HepG2 (cell line): ENCODE results near the gene OBSL1. TPM values are rescaled to one million over a fixed set of nuclear protein-coding genes. Genes with fewer than 3 reads are reported as not detected.

ENCODE experiments used
- ATAC-seq: fragments of 200-7000 bp; cut with Tn5 transposase; 3 replicates; pipeline ENCODE4 v1.9.1; 2020; ENCODE audit warnings: mild to moderate bottlenecking, moderate library complexity
- BruUV-seq: library from RNA; stranded (reverse); fragments of 400-500 nt; replicated peaks from 2 replicates; lab custom pipeline; 2021; lab: Mats Ljungman, UMichigan
- CTCF ChIA-PET: fragments of 300-600 bp; formaldehyde crosslinking; extraction: SDS; loops from one replicate; lab custom pipeline; 2021; ENCODE audit warnings: low total read pairs, inconsistent platforms, low intra/inter-chr PET ratio; lab: Yijun Ruan, JAX
- POLR2A ChIA-PET: fragments of 350-600 bp; sonication (Branson Sonifier 250); formaldehyde crosslinking; loops from one replicate; lab custom pipeline; 2020; ENCODE audit warnings: antibody characterized with exemption, inconsistent platforms; lab: Yijun Ruan, JAX
- DNase-seq: peaks from one replicate; pipeline ENCODE4 v3.0.0-alpha.2; 2015; ENCODE audit warnings: low spot score
- FAIRE-seq: peaks from 3 replicates; lab custom pipeline; 2011; peaks lifted over from hg19 to GRCh38; lab: Jason Lieb, UNC
- H2AFZ ChIP-seq: one replicate; pipeline ENCODE4 v1.6.1; 2011; ENCODE audit warnings: low read length, inconsistent platforms
- H3K27ac ChIP-seq: fragments of 300-600 bp; 3 replicates; pipeline ENCODE4 v1.8.0; 2011; ENCODE audit warnings: mixed run types, mild to moderate bottlenecking, mixed read lengths, low read length, inconsistent platforms; ENCODE audit not compliant: insufficient read depth; ENCODE audit errors: extremely low read length
- H3K27me3 ChIP-seq, 2 experiments: fragments of 200-600 bp in 1 of 2; 2 replicates in 1 of 2; 3 replicates in 1 of 2; pipeline versions ENCODE4 v1.6.0 to v1.8.0; 2011; ENCODE audit warnings: low read length in 2 of 2, mild to moderate bottlenecking in 2 of 2, moderate library complexity in 2 of 2, inconsistent platforms in 1 of 2; ENCODE audit not compliant: insufficient read depth in 2 of 2, control insufficient read depth in 1 of 2
- H3K36me3 ChIP-seq, 2 experiments: fragments of 200-600 bp in 1 of 2; replicated peaks in 1 of 2; 2 replicates in 1 of 2; 3 replicates in 1 of 2; pipeline versions ENCODE4 v1.5.1 to v1.8.0; 2011; ENCODE audit warnings: low read length in 2 of 2, inconsistent platforms in 1 of 2; ENCODE audit not compliant: insufficient read depth in 2 of 2, control insufficient read depth in 1 of 2
- H3K4me1 ChIP-seq: 2 replicates; pipeline ENCODE4 v1.5.1; 2012; ENCODE audit warnings: low read length, inconsistent platforms; ENCODE audit not compliant: insufficient read depth
- H3K4me2 ChIP-seq: 2 replicates; pipeline ENCODE4 v1.6.0; 2011; ENCODE audit warnings: low read depth, low read length, inconsistent platforms
- H3K4me3 ChIP-seq, 3 experiments: fragments of 200-600 bp in 1 of 3; sonication (generic), shearing (Covaris generic) in 1 of 3; replicated peaks in 1 of 3; 2 replicates each; pipeline ENCODE4 v1.5.1; 2011 to 2016; ENCODE audit warnings: low read length in 3 of 3, inconsistent platforms in 2 of 3, low read depth in 2 of 3, mild to moderate bottlenecking in 2 of 3, control low read depth in 1 of 3, mixed read lengths in 1 of 3; ENCODE audit not compliant: insufficient read depth in 1 of 3
- H3K79me2 ChIP-seq: one replicate; pipeline ENCODE4 v1.6.1; 2011; ENCODE audit warnings: low read length, inconsistent platforms; ENCODE audit not compliant: insufficient read depth
- H3K9ac ChIP-seq: 2 replicates; pipeline ENCODE4 v1.6.0; 2011; ENCODE audit warnings: mild to moderate bottlenecking, low read depth, low read length, inconsistent platforms; ENCODE audit not compliant: insufficient read depth
- H3K9me3 ChIP-seq: 2 replicates; pipeline ENCODE4 v1.5.1; 2012; ENCODE audit warnings: mild to moderate bottlenecking, low read length
- H4K20me1 ChIP-seq: 2 replicates; pipeline ENCODE4 v1.6.0; 2011; ENCODE audit warnings: inconsistent platforms, mild to moderate bottlenecking, low read length, moderate library complexity; ENCODE audit not compliant: insufficient read depth
- CAMTA2 ChIP-seq: sonication (generic); formaldehyde crosslinking; IDR thresholded peaks from 2 replicates; pipeline ENCODE4 v1.4.0; 2020; ENCODE audit warnings: mild to moderate bottlenecking, missing genetic modification reagents, borderline replicate concordance
- CEBPG ChIP-seq: IDR thresholded peaks from 2 replicates; pipeline ENCODE4 v1.6.1; 2016
- GABPA ChIP-seq, 2 experiments: IDR thresholded peaks; 2 replicates each; pipeline ENCODE4 v1.6.1; 2011 to 2016; ENCODE audit warnings: low read depth in 2 of 2, low read length in 1 of 2, missing biosample characterization in 1 of 2, missing genetic modification characterization in 1 of 2
- ISL2 ChIP-seq: sonication (generic); formaldehyde crosslinking; IDR thresholded peaks from 2 replicates; pipeline ENCODE4 v1.5.0; 2020; ENCODE audit warnings: missing genetic modification reagents
- PAF1 ChIP-seq: IDR thresholded peaks from 2 replicates; pipeline ENCODE4 v1.6.1; 2016; ENCODE audit warnings: missing genetic modification reagents, missing compliant biosample characterization
- SAFB2 ChIP-seq: sonication (generic); formaldehyde crosslinking; IDR thresholded peaks from 2 replicates; pipeline ENCODE4 v1.5.1; 2020; ENCODE audit warnings: missing genetic modification reagents, low read depth, mild to moderate bottlenecking, borderline replicate concordance
- ZBTB21 ChIP-seq: sonication (generic); formaldehyde crosslinking; IDR thresholded peaks from 2 replicates; pipeline ENCODE4 v1.4.0; 2020; ENCODE audit warnings: missing genetic modification reagents
- ZFP36L1 ChIP-seq: sonication (generic); formaldehyde crosslinking; IDR thresholded peaks from 2 replicates; pipeline ENCODE4 v1.8.0; 2022; ENCODE audit warnings: mild to moderate bottlenecking, missing genetic modification reagents, moderate library complexity
- ZNF570 ChIP-seq: sonication (generic); formaldehyde crosslinking; IDR thresholded peaks from 2 replicates; pipeline ENCODE4 v1.4.0; 2020; ENCODE audit warnings: mild to moderate bottlenecking, missing genetic modification reagents, borderline replicate concordance
- WGBS: methylation state at CpG from one replicate; pipeline ENCODE4 v1.1.6; 2017; ENCODE audit warnings: low lambda C conversion rate; 5-methylcytosine and 5-hydroxymethylcytosine counted together
- in situ Hi-C: cut with HindIII; loops from 2 replicates; pipeline ENCODE4 v1.10.0; 2017; ENCODE audit warnings: low pct_unique_long_range_greater_than_20kb; ENCODE audit not compliant: extremely low pct_ligation_motif_present
- intact Hi-C: fragments of 100-400 bp; cut with micrococcal nuclease; formaldehyde crosslinking; loops from one replicate; pipeline ENCODE4 v1.10.0; 2022; ENCODE audit not compliant: unreplicated experiment
- polyA plus RNA-seq, 8 experiments: library from polyadenylated mRNA; depleted of rRNA in 3 of 8; stranded (reverse) in 7 of 8; unstranded in 1 of 8; fragments of >200 nt; fragmentation: Illumina TruSeq in 4 of 8; extraction: Trizol in 4 of 8; gene quantifications; 2 replicates each; pipeline versions ENCODE4 v1.2.1 to v1.2.3, GENCODE V29; 2011 to 2016; ENCODE audit warnings: low read depth in 4 of 8, missing spikeins in 1 of 8, mixed read lengths in 1 of 8; ENCODE audit not compliant: insufficient read depth in 1 of 8
- total RNA-seq, 5 experiments: library from RNA; depleted of rRNA; stranded (reverse); fragments of >200 nt; fragmentation: Illumina TruSeq; extraction: Trizol; gene quantifications; 2 replicates each; pipeline ENCODE4 v1.2.3, GENCODE V29; 2016; ENCODE audit warnings: low read depth in 1 of 5
- TF ChIP-seq, protein P1 (sequence below), 2 experiments: sonication (generic) in 1 of 2; formaldehyde crosslinking in 1 of 2; IDR thresholded peaks; 2 replicates each; pipeline versions ENCODE4 v1.4.0 to v1.6.1; 2016 to 2020; ENCODE audit warnings: borderline replicate concordance in 1 of 2, low read depth in 1 of 2, mild to moderate bottlenecking in 1 of 2, missing genetic modification reagents in 1 of 2
- TF ChIP-seq, protein P2 (sequence below), 2 experiments: sonication (generic) in 1 of 2; formaldehyde crosslinking in 1 of 2; IDR thresholded peaks; 2 replicates each; pipeline versions ENCODE4 v1.6.1 to v1.9.0; 2014 to 2022; ENCODE audit warnings: antibody characterized with exemption in 1 of 2, borderline replicate concordance in 1 of 2, inconsistent platforms in 1 of 2, low read depth in 1 of 2, missing genetic modification reagents in 1 of 2

The OBSL1 gene
- total and polyA plus RNA-seq, 2 of the 13 experiments (the other 11 are each of a cell fraction or from before 2014, with no cell fraction given) = 86.7 to 218 TPM

DNA sequence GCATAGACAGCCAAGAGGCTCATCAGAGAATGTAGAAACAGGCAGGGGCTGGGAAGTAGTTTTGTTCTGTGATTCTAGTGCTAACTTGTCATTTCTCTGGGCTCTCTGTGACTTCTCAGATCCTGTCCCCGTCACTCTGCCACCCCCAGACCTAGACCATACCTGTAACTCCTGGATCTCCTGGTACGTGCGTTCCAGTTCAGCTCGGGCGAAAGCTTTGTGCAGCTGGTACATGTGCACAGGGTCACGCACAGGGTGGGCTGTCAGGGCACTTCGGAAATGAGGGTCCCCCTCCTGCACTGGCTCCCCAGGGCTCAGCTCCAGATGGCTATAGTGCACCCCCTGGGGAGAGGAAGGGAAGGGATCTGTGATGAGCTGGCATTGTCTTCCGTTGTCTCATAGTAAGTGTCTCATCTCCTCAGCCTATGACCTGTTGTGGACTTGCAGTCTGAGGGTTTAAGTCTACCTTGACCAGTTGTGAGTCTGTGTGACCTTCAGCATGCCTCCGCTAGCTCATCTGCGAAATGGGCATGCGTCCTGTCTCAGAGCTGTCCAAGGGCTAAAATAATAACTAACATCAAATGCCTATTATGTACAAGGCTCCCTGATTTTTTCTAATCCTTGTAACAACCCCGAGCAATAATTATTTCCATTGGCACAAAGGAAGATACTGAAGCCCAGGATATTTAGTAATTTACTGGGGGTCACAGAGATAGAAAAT, 30.4 kb downstream of the OBSL1 start:
- ChIA-PET POLR2A (interaction anchor here (0.6 to 1.8 kb wide), 4 partner anchors 20 to 102 kb away, joined by 3 to 7 read pairs (median 4); partner anchors contain the start of genes GMPPA and OBSL1), CTCF (interaction anchor here (1.2 to 5.3 kb wide), 8 partner anchors 12 to 149 kb away, joined by 4 to 127 read pairs (median 10); partner anchors contain the start of gene STK11IP)
- intact Hi-C loops = loop anchor here (1.0 to 2.0 kb wide), 2 partner anchors 20 to 101 kb away; no protein-coding TSS in a partner anchor
- Histone ChIP-seq H3K27ac (no peak overlapping the region), H3K4me1 (peaks cover 61% of the 10 kb centered on the region), H3K9ac (no peak overlapping the region), H3K36me3 (peaks cover 15 to 27% of the 10 kb centered on the region in 2 experiments), H3K4me3 (no peak overlapping the region), H3K9me3 (no peaks in the 10 kb centered on the region), H3K4me2 (no peak overlapping the region), H3K79me2 (peaks cover 32% of the 10 kb centered on the region), H2AFZ (no peak overlapping the region), H4K20me1 (peaks cover 50% of the 10 kb centered on the region), H3K27me3 (peaks cover 0 to 11% of the 10 kb centered on the region in 2 experiments; a peak in 3 of 5 replicates)
- WGBS = 96% methylated on average over 12 of the region's 12 CpGs
- FAIRE-seq (no peak), ATAC-seq (no peak), DNase-seq (no peak)
- in situ Hi-C loops = loop anchor here (5.0 kb wide), 1 partner anchor 101 kb away; no protein-coding TSS in a partner anchor
- no TSS peak for BruUV-seq
- TF ChIP-seq CAMTA2 (0 out of 2 replicates have a peak, but pooled peaks have one; percentile 62), ZFP36L1 (no peak), ZNF570 (CRISPR knock-in tag) (no peak), SAFB2 (CRISPR knock-in tag) (0 out of 2 replicates have a peak, but pooled peaks have one; percentile 10), ISL2 (CRISPR knock-in tag) (no peak), CEBPG (no peak), GABPA (IDR thresholded peaks at IDR 0.05; ENCODE audit: low read depth, low read length) (no peak), GABPA (CRISPR knock-in tag; IDR thresholded peaks at IDR 0.05; ENCODE audit: low read depth) (0 out of 2 replicates have a peak, but pooled peaks have one; percentile 3), PAF1 (CRISPR knock-in tag) (no peak), ZBTB21 (CRISPR knock-in tag) (no peak)
- TF ChIP-seq, protein P1, sequence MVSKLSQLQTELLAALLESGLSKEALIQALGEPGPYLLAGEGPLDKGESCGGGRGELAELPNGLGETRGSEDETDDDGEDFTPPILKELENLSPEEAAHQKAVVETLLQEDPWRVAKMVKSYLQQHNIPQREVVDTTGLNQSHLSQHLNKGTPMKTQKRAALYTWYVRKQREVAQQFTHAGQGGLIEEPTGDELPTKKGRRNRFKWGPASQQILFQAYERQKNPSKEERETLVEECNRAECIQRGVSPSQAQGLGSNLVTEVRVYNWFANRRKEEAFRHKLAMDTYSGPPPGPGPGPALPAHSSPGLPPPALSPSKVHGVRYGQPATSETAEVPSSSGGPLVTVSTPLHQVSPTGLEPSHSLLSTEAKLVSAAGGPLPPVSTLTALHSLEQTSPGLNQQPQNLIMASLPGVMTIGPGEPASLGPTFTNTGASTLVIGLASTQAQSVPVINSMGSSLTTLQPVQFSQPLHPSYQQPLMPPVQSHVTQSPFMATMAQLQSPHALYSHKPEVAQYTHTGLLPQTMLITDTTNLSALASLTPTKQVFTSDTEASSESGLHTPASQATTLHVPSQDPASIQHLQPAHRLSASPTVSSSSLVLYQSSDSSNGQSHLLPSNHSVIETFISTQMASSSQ (IDR thresholded peaks at IDR 0.05; ENCODE audit: low read depth) = no peak
- TF ChIP-seq, protein P1 (CRISPR knock-in tag; IDR thresholded peaks at IDR 0.05; ENCODE audit: borderline replicate concordance) = no peak
- TF ChIP-seq, protein P2, sequence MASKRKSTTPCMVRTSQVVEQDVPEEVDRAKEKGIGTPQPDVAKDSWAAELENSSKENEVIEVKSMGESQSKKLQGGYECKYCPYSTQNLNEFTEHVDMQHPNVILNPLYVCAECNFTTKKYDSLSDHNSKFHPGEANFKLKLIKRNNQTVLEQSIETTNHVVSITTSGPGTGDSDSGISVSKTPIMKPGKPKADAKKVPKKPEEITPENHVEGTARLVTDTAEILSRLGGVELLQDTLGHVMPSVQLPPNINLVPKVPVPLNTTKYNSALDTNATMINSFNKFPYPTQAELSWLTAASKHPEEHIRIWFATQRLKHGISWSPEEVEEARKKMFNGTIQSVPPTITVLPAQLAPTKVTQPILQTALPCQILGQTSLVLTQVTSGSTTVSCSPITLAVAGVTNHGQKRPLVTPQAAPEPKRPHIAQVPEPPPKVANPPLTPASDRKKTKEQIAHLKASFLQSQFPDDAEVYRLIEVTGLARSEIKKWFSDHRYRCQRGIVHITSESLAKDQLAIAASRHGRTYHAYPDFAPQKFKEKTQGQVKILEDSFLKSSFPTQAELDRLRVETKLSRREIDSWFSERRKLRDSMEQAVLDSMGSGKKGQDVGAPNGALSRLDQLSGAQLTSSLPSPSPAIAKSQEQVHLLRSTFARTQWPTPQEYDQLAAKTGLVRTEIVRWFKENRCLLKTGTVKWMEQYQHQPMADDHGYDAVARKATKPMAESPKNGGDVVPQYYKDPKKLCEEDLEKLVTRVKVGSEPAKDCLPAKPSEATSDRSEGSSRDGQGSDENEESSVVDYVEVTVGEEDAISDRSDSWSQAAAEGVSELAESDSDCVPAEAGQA (IDR thresholded peaks at IDR 0.05; ENCODE audit: low read depth) = no peak
- TF ChIP-seq, protein P2 (CRISPR knock-in tag; IDR thresholded peaks at IDR 0.05; ENCODE audit: borderline replicate concordance) = no peak
